ENCODE data around the gene KIFC1. TPM values are rescaled to one million over a fixed set of nuclear protein-coding genes. Genes with fewer than 3 reads are reported as not detected.

The KIFC1 gene
- total RNA-seq, 1 experiment from 2014 or later, result 123 TPM

GRCh38 chr6:33404884-33405283, 13.3 kb downstream of the KIFC1 start:
- CTCF ChIA-PET, result no interaction called here

GRCh38 chr6:33405386-33405940, 13.8 kb downstream of the KIFC1 start:
- Histone ChIP-seq H3K27ac (ENCODE audit: low read depth, low read length, poor library complexity, severe bottlenecking) (no peak overlapping the region), H3K9me3 (ENCODE audit: low read depth, low read length, poor library complexity, severe bottlenecking) (no peaks in the 10 kb centered on the region), H3K27me3 (replicated peaks; ENCODE audit: insufficient read depth, low read depth, low read length, poor library complexity) (no peaks in the 10 kb centered on the region), H3K4me3 (ENCODE audit: low read depth, low read length, poor library complexity, severe bottlenecking) (no peak overlapping the region), H3K4me1 (ENCODE audit: insufficient read depth, low read length, poor library complexity, severe bottlenecking) (peaks cover 9% of the 10 kb centered on the region), H3K36me3 (ENCODE audit: insufficient read depth, low read length, poor library complexity, severe bottlenecking) (peaks cover 79% of the 10 kb centered on the region)
- ChIA-PET POLR2A (ENCODE audit: low non-redundant PET) (no interaction called here), CTCF (no interaction called here)
- intact Hi-C loops (cut with micrococcal nuclease; ENCODE audit: unreplicated experiment), result no loop called here
- no peak for TF ChIP-seq CTCF (conservative IDR thresholded peaks at IDR 0.05; ENCODE audit: low read depth, low read length)
- BruUV-seq (replicated peaks), result no TSS peak
- DNase-seq (ENCODE audit: low spot score), result no peak

More at GRCh38 chr6:33404884-33405283, 13.3 kb downstream of the KIFC1 start:
- intact Hi-C loops (cut with micrococcal nuclease; ENCODE audit: unreplicated experiment), result no loop called here
- Histone ChIP-seq H3K27ac (ENCODE audit: low read depth, low read length, poor library complexity, severe bottlenecking) (no peak overlapping the region), H3K4me3 (ENCODE audit: low read depth, low read length, poor library complexity, severe bottlenecking) (no peak overlapping the region), H3K9me3 (ENCODE audit: low read depth, low read length, poor library complexity, severe bottlenecking) (no peaks in the 10 kb centered on the region), H3K36me3 (ENCODE audit: insufficient read depth, low read length, poor library complexity, severe bottlenecking) (peaks cover 85% of the 10 kb centered on the region), H3K27me3 (replicated peaks; ENCODE audit: insufficient read depth, low read depth, low read length, poor library complexity) (no peaks in the 10 kb centered on the region), H3K4me1 (ENCODE audit: insufficient read depth, low read length, poor library complexity, severe bottlenecking) (peaks cover 9% of the 10 kb centered on the region)
- BruUV-seq (replicated peaks), result no TSS peak
- no peak for TF ChIP-seq EZH2 (IDR thresholded peaks at IDR 0.05; ENCODE audit: borderline replicate concordance, low read depth, low read length, poor library complexity, severe bottlenecking)
- TF ChIP-seq CTCF (conservative IDR thresholded peaks at IDR 0.05; ENCODE audit: low read depth, low read length), result no peak
- no peak for DNase-seq (ENCODE audit: low spot score)
- POLR2A ChIA-PET (ENCODE audit: low non-redundant PET), result no interaction called here

- Histone ChIP-seq H3K4me1 (ENCODE audit: insufficient read depth, low read length, poor library complexity, severe bottlenecking) (peaks cover 9% of the 10 kb centered on the region), H3K4me3 (ENCODE audit: low read depth, low read length, poor library complexity, severe bottlenecking) (no peak overlapping the region), H3K27ac (ENCODE audit: low read depth, low read length, poor library complexity, severe bottlenecking) (no peak overlapping the region), H3K36me3 (ENCODE audit: insufficient read depth, low read length, poor library complexity, severe bottlenecking) (peaks cover 74% of the 10 kb centered on the region), H3K9me3 (ENCODE audit: low read depth, low read length, poor library complexity, severe bottlenecking) (no peaks in the 10 kb centered on the region), H3K27me3 (replicated peaks; ENCODE audit: insufficient read depth, low read depth, low read length, poor library complexity) (no peaks in the 10 kb centered on the region)
- TF ChIP-seq CTCF (conservative IDR thresholded peaks at IDR 0.05; ENCODE audit: low read depth, low read length), result no peak
- TF ChIP-seq EZH2 (IDR thresholded peaks at IDR 0.05; ENCODE audit: borderline replicate concordance, low read depth, low read length, poor library complexity, severe bottlenecking), result no peak
- no peak for DNase-seq (ENCODE audit: low spot score)
- BruUV-seq (replicated peaks), result no TSS peak
- POLR2A ChIA-PET (ENCODE audit: low non-redundant PET), result no interaction called here
- CTCF ChIA-PET, result no interaction called here
- intact Hi-C loops (cut with micrococcal nuclease; ENCODE audit: unreplicated experiment), result no loop called here
Measured at GRCh38 chr6:33406126-33406525, 14.5 kb downstream of the KIFC1 start.
